Activated effector memory CD4-positive, alpha-beta T cell treated with anti-CD3 and anti-CD28 coated beads, Interleukin-2, amount 50 U/mL, for 16 hours (primary cell): ENCODE data around the gene ACTG2.
"Not testable (repeated sequence)": the region's sequence is repeated elsewhere in the genome, so short reads cannot be mapped to it uniquely, and the experiment has no call there.

Source experiments
- DNase-seq: peaks from one replicate; pipeline ENCODE4 v3.0.0-alpha.2; 2020

Gene ACTG2

GRCh38 chr2:73892631-73893329, at the start of gene ACTG2:
TSS of gene ACTG2 (plus strand) at chr2:73893008. CDS start at chr2:73901312, 8,304 bp downstream.
- no peak for DNase-seq

- DNase-seq: no peak
These were observed 48.7 kb upstream of the ACTG2 start for GRCh38 chr2:73844087-73844486.

GRCh38 chr2:73850009-73850408, 42.8 kb upstream of the ACTG2 start:
- no peak for DNase-seq

- no peak for DNase-seq
These were observed 41.5 kb upstream of the ACTG2 start for GRCh38 chr2:73851274-73851673.

GRCh38 chr2:73852020-73852419, 40.8 kb upstream of the ACTG2 start:
- no peak for DNase-seq

GRCh38 chr2:73855526-73855925, 37.3 kb upstream of the ACTG2 start:
- no peak for DNase-seq

GRCh38 chr2:73856214-73856613, 36.6 kb upstream of the ACTG2 start:
- no peak for DNase-seq

GRCh38 chr2:73859721-73860586, 32.9 kb upstream of the ACTG2 start:
- peak; percentile 69 for DNase-seq

- no peak for DNase-seq
These were observed 29.8 kb upstream of the ACTG2 start for GRCh38 chr2:73862987-73863386.

GRCh38 chr2:73868204-73868978, 24.4 kb upstream of the ACTG2 start:
- no peak for DNase-seq

GRCh38 chr2:73870084-73870483, 22.7 kb upstream of the ACTG2 start:
- DNase-seq: no peak

- no peak for DNase-seq
These were observed 15.6 kb upstream of the ACTG2 start for GRCh38 chr2:73877071-73877802.

- DNase-seq: not testable (repeated sequence)
These were observed 14.8 kb upstream of the ACTG2 start for GRCh38 chr2:73877984-73878383.

GRCh38 chr2:73885406-73885805, 7.4 kb upstream of the ACTG2 start:
- DNase-seq: no peak

GRCh38 chr2:73886357-73886756, 6.5 kb upstream of the ACTG2 start:
- no peak for DNase-seq

- not testable (repeated sequence) for DNase-seq
These were observed 5.0 kb upstream of the ACTG2 start for GRCh38 chr2:73887596-73888353.

GRCh38 chr2:73888388-73888787, 4.4 kb upstream of the ACTG2 start:
- DNase-seq: no peak

- no peak for DNase-seq
These were observed 3.6 kb upstream of the ACTG2 start for GRCh38 chr2:73889206-73889605.

GRCh38 chr2:73890301-73891092, 2.3 kb upstream of the ACTG2 start:
- DNase-seq: no peak

- no peak for DNase-seq
These were observed 1.4 kb upstream of the ACTG2 start for GRCh38 chr2:73891276-73891901.
